Left lobe of liver (tissue), 2 donors: ENCODE results near the gene SLC12A4. TPM values are rescaled to one million over a fixed set of nuclear protein-coding genes. Genes with fewer than 3 reads are reported as not detected.
"Not testable (repeated sequence)": the region's sequence is repeated elsewhere in the genome, so short reads cannot be mapped to it uniquely, and the experiment has no call there.

ENCODE experiments used
- ATAC-seq: fragments of 200-7000 bp; cut with Tn5 transposase; one replicate; pipeline ENCODE4 v1.9.1; 2020; ENCODE audit warnings: mild to moderate bottlenecking, moderate library complexity
- DNase-seq: peaks from one replicate; pipeline ENCODE4 v3.0.0-alpha.2; 2020; ENCODE audit warnings: low spot score
- total RNA-seq: library from RNA; stranded (reverse); gene quantifications from one replicate; pipeline ENCODE4 v1.2.1, GENCODE V29; 2021
- donor health status: DM: no; HTN: no; CAD: no; lungs with moderate emphysema.
- donor health status: DM: no; HTN: yes; CAD: no.

The SLC12A4 gene
- total RNA-seq, 1 donor from 2014 or later, result 20.1 TPM

GRCh38 chr16:67943256-67943618 is 25.2 kb downstream of the SLC12A4 start:
- DNase-seq, result peak; percentile 85
- ATAC-seq, result peak; percentile 65

GRCh38 chr16:67942510-67943255 is 25.8 kb downstream of the SLC12A4 start:
- ATAC-seq (peak; percentile 60), DNase-seq (peak; percentile 96)

GRCh38 chr16:67942200-67942509 is 26.3 kb downstream of the SLC12A4 start:
- ATAC-seq (peak; percentile 18), DNase-seq (no peak)

GRCh38 chr16:67941469-67942199 is 26.8 kb downstream of the SLC12A4 start:
- DNase-seq (no peak), ATAC-seq (no peak)

- ATAC-seq (no peak), DNase-seq (no peak)
Measured at GRCh38 chr16:67940446-67941089, 27.9 kb downstream of the SLC12A4 start.

- DNase-seq (peak; percentile 79), ATAC-seq (no peak)
Measured at GRCh38 chr16:67939507-67940445, 28.7 kb downstream of the SLC12A4 start.

GRCh38 chr16:67937713-67938112 is 30.7 kb downstream of the SLC12A4 start:
- not testable (repeated sequence) for DNase-seq, ATAC-seq

- no peak for DNase-seq
- peak; percentile 0 for ATAC-seq
Measured at GRCh38 chr16:67936880-67937605, 31.4 kb downstream of the SLC12A4 start.

GRCh38 chr16:67936124-67936879 is 32.1 kb downstream of the SLC12A4 start, which contains the start of gene PSMB10:
PSMB10 (minus strand) TSS chr16:67936850; CDS start chr16:67936749, 101 bp downstream.
- DNase-seq (peak; percentile 68), ATAC-seq (peak; percentile 36)

GRCh38 chr16:67935402-67936123 is 32.9 kb downstream of the SLC12A4 start:
- peak; percentile 88 for ATAC-seq
- peak; percentile 98 for DNase-seq

- DNase-seq (no peak), ATAC-seq (no peak)
Measured at GRCh38 chr16:67935101-67935401, 33.4 kb downstream of the SLC12A4 start.

GRCh38 chr16:67934306-67935100 is 33.9 kb downstream of the SLC12A4 start:
- DNase-seq (peak; percentile 53), ATAC-seq (no peak)

- DNase-seq (no peak), ATAC-seq (no peak)
Measured at GRCh38 chr16:67933805-67934204, 34.6 kb downstream of the SLC12A4 start.

GRCh38 chr16:67932462-67932840 is 36.0 kb downstream of the SLC12A4 start:
- DNase-seq, result no peak
- no peak for ATAC-seq

- ATAC-seq, result no peak
Measured at GRCh38 chr16:67931712-67932461, 36.5 kb downstream of the SLC12A4 start, which contains the start of gene CTRL. CTRL (minus strand) TSS chr16:67931862; CDS start chr16:67931852, 10 bp downstream.

GRCh38 chr16:67930678-67931211 is 37.7 kb downstream of the SLC12A4 start:
- ATAC-seq (no peak), DNase-seq (no peak)

More at GRCh38 chr16:67931712-67932461, 36.5 kb downstream of the SLC12A4 start, which contains the start of gene CTRL:
- no peak for DNase-seq

- no peak for ATAC-seq
- no peak for DNase-seq
Measured at GRCh38 chr16:67930191-67930590, 38.2 kb downstream of the SLC12A4 start.
